ENCODE results near the gene KCNN1.

The KCNN1 gene

DNA sequence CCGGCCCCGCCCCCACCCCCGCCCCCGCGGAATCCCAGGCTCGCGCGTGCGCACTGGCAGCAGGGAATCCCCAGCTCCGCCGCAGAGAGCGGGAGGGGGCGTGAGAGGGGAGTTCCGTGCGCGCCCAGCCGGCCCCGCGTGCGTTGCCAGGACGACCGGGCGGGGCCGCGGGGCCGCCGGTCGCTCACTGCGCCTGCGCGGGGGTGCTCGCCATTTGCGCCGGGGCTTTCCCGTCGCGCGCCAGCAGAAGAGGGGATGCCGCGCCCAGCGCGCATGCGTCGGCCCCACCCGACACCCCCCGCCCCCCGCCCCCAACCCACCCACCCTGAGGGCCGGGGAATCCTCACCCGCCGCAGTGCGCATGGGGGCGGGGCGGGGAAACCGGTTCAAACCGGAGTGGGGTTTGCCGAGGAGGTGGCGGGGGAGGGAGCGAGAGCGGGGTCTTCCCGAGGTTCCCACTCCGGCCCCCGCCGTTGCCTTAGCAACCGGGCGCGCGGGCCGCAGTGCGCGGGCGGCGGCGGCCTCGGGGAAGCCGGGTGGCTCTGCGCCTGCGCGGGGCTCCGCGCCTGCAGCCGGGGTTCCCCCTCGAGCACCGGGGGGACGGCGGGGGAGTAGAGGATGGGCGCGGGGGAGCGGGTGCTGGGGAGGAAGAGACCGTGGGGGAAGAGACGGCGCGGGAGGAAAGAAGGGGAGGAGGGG lies 18.9 kb upstream of the KCNN1 start:
- DNase-seq (ENCODE audit: low read depth): peak; percentile 84

- DNase-seq (ENCODE audit: low read depth): no peak
Observed at GRCh38 chr19:17948514-17948900, 18.4 kb upstream of the KCNN1 start.

DNA sequence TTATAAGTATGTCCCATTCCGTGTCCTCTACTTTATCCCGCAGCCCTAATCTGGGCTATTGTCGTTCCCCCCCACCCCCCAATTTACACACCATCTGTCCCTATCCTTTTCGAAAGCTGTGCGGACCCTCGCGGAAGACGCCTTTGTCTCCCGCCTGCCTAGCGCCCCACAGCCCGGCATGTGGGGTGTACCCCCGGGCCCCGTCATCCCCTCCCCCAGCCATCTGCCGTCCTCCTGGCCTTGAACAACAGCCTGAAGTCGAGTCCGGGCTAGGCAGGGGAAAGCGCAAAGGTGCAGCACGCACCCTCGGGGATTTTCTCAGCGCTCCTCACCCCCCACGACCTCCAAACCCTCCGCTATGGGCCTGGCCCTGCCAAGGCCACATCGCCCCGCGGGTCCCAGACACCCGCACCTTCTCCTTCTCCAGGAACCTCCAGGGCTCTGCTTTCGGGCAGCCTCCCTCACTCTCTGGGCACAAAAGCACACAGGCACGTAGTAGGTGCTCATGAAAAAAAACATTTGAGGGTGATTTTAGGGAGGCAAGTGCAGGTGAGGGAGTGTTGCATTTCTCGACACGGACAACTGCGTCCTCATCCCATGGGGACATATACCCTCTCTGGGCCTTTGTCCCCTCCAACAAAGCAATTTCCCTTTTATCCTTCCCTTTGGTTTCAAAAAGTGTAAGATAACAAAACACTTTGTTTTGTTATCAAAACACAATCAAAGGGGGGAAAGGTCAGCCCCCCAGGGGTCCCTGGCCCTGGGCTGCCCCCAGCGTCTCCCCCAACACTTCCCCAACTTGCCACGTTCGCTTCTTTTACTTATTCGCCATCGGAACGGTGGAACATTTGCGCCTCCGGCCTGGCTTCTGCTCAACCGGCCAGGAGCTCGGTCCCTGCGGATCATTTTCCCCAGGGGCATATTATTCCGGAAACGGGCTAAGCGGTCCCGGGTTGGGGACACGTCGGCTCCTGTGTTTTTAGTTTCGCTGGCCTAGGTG lies 17.7 kb upstream of the KCNN1 start:
- no peak for DNase-seq (ENCODE audit: low read depth)

GRCh38 chr19:17949956-17950309 lies 17.0 kb upstream of the KCNN1 start:
- DNase-seq (ENCODE audit: low read depth): no peak

DNA sequence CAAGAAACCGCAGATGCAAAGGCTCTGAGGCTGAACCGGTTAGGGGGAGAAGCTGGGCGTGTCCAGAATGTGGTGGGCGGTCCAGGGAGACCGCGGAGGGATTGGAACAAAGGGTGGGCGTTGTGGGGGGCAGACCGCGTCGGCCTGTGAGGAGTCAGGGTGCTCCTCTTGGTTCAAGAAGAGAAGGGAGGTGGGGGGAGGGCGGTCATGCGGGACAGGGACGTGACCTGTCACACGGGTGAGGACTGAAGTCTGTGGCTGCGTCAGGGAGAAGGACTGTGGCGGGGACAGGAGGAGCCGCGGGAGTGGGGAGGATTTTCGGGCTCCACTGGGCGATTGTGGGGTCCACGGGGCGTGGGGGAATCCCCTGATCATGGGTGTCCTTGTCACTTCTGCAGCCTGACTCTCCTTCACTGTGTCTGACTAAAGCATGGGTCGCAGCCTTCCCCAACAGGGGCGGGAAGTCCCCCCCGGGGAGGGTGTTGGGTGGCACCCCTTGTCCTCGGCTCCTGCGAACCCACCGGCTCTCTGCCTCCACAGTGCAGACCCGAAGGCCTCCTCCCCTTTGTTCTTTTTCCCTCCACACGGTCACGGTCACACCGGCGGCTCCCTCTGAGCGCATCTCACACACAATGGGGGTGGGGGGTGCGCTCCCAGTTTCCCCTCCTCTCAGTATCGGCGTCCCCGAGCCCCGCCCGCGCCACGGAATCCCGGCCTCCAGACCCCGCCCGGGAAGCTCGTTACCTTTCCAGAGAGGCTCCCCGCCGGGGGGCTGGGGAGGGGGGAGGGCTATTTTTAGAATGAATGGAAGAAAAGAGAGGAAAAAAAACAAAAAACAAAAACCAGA lies 16.4 kb upstream of the KCNN1 start:
- DNase-seq (ENCODE audit: low read depth): no peak

GRCh38 chr19:17951157-17951989 lies 15.5 kb upstream of the KCNN1 start:
- DNase-seq (ENCODE audit: low read depth): no peak

- no peak for DNase-seq (ENCODE audit: low read depth)
Observed at GRCh38 chr19:17951990-17952976, 14.6 kb upstream of the KCNN1 start.

GRCh38 chr19:17953316-17953801 lies 13.5 kb upstream of the KCNN1 start:
- DNase-seq (ENCODE audit: low read depth): no peak

- DNase-seq (ENCODE audit: low read depth): no peak
Observed at GRCh38 chr19:17953869-17954268, 13.0 kb upstream of the KCNN1 start.

DNA sequence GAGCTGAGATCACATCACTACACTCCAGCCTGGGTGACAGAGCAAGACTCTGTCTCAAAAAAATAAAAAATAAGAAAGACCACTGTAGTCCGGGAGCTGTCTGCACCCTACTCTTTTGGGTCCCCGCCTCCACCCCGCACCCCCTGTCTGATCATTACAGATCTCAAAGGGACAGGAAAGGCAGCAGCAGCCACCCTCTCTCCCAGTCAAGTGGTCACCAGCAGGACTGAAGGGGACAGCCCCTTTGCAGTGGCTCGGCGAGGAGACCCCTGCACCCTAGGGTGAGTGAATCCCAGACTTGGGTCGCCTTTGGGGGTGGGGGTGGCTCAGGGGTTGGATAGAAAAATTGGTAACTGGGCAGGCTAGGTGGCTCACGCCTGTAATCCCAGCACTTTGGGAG lies 12.5 kb upstream of the KCNN1 start:
- DNase-seq (ENCODE audit: low read depth): no peak

DNA sequence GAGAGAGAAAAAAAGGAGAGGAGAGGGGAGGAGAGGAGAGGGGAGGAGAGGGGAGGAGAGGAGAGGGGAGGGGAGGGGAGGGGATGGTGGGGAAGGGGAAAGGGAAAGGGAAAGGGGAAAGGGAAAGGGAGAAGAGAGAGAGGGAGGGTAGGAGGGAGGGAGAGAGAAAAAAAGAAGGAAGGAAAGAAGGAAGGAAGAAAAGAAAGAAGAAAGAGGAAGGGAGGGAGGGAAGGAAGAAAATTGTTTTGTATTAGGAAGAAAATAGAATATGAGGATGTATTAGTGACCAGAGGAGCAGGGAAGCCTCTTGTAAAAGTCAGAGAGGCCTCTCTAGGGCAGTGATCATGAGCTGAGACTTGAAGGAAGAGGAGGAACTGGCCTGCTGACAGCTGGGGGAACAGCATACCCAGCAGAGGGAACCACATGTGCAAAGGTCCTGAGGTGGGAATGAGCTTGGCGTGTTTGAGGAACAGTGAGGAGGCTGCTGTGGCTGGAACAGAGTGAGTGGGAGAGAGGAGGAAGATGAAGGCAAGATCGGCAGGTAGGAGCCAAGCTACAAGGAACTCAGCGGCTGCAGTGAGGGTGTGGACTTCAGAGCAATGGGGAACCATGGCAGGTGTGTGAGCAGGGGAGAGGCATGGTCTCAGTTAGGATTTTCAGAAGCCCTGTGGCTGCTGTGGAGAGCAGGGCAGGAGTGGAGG lies 9.6 kb upstream of the KCNN1 start:
- DNase-seq (ENCODE audit: low read depth): no peak

GRCh38 chr19:17957885-17958284 lies 9.0 kb upstream of the KCNN1 start:
- no peak for DNase-seq (ENCODE audit: low read depth)

- no peak for DNase-seq (ENCODE audit: low read depth)
Observed at GRCh38 chr19:17963936-17964691, 2.8 kb upstream of the KCNN1 start.

DNA sequence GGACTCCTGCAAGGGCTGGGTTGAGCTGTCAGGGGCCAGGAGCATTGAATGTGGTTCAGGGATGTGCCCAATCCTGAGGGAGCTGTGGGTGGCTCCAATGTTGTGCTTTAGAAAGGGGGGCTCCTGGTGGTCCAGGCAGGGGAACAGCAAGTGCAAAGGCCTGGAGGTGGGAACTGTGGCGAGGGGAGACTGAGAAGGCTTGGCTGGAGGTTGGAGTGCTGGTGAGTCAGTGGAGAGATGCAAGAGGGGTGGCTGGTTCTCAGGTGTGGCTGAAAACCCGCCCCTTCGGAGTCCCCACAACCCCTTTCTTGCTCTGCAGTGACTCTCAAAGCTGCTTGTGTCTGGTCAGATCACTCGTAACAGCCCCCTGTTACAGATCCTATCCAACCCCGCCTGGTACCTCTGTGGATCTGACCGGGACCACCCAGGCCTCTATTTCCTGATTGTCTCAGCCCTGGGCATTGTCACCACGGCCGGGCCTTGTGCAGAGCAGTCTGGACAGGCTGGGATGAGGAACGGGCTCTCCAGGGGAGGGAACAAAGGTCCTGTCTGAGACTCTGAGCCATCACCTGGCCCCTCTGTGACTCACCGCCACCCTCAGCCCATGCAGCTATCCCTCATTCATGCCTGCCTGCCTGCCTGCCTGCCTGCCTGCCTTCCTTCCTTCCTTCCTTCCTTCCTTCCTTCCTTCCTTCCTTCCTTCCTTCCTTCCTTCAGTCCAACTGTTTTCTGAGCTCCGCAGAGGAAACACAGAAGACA lies 1.4 kb upstream of the KCNN1 start:
- no peak for DNase-seq (ENCODE audit: low read depth)

DNA sequence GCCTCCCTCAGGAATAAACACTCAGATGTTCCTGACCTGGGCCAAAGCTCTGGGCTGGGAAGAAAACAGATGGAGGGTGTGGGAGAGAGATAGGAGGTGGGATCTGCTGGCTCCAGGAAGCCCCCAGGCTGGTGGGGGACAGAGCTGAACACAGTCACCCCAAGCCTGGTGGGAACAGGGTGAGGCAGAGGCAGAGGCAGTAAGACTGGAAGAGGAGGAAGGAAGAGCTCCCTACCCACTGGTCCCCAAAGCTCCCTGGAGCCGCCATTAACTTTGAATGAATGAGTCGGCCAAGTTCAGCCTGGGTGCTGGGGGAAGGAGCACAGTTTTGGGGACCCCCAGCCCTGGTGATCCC lies 801 bp upstream of the KCNN1 start:
- no peak for DNase-seq (ENCODE audit: low read depth)

DNA sequence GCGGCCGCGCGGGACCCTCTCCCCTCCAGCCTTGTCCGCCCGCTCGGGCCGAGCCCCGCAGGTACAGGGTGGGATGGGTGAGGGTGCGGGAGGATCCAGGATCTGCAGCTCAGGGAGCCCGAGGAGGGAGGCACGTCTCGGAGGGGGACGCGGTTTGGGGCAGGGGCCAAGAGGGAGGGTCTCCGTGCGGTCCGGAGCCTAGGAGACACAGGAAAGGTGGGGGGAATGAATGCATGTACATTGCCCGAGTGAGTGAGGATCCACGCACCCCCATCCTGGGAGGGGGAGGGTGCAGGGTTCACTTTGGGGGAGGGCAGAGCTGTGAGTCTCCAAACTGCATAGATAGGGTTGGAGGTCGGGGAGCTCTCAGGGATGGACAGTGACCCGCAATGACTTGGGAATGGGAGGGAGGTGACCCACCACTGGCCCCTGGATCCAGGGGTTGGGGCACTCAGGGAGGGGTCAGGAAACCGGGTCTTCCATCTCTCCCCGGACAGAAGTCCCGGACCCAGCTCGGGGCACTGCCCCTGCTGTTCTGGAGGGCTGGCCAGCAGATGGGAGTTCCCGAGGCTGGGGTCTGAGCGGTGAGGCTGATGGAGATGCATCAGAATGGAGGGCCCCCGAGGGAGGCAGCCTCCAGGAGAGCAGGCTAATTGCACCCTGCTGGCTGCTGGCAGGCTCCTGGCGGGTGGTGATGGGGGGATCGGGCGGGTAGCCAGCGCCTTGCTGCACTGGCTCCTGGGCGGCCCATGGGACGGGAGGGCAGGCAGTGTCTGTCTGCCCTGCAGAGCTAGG lies 547 bp downstream of the KCNN1 start:
- DNase-seq (ENCODE audit: low read depth): no peak

GRCh38 chr19:17968362-17968761 lies 1.5 kb downstream of the KCNN1 start:
- DNase-seq (ENCODE audit: low read depth): no peak

All from iris pigment epithelial cell (primary cell).